GM12801 (cell line): ENCODE data around the gene KCND3.

ENCODE experiments used
- CTCF ChIP-seq: IDR thresholded peaks from one replicate; pipeline ENCODE4 v1.5.1; 2011; ENCODE audit warnings: control low read depth; ENCODE audit not compliant: insufficient read length; ENCODE audit errors: extremely low read depth

KCND3 gene

GRCh38 chr1:112001436-112001835 is 12.0 kb upstream of the KCND3 start:
- no peak for TF ChIP-seq CTCF

GRCh38 chr1:112000048-112000447 is 10.6 kb upstream of the KCND3 start:
- TF ChIP-seq CTCF = no peak

- TF ChIP-seq CTCF = no peak
Observed at GRCh38 chr1:111998332-111998731, 8.9 kb upstream of the KCND3 start.

GRCh38 chr1:111992476-111992875 is 3.0 kb upstream of the KCND3 start:
- no peak for TF ChIP-seq CTCF

- no peak for TF ChIP-seq CTCF
Observed at GRCh38 chr1:111990878-111991718, 1.6 kb upstream of the KCND3 start.

- no peak for TF ChIP-seq CTCF
Observed at GRCh38 chr1:111990026-111990877, 784 bp upstream of the KCND3 start.

- no peak for TF ChIP-seq CTCF
Observed at GRCh38 chr1:111988743-111989453, 570 bp downstream of the KCND3 start.
